Thyroid gland (tissue), 4 donors: ENCODE measurements around the gene FGFBP2.
A peak's percentile ranks its signal among the peaks of the same experiment; 100 is the strongest.

Source experiments
- CTCF ChIP-seq, 6 experiments: fragments of 200-600 bp in 3 of 6; fragments of 450-650 bp in 3 of 6; sonication (generic) in 3 of 6; IDR thresholded peaks; one replicate each; pipeline ENCODE4 v1.5.1; 2016 to 2019; ENCODE audit warnings: antibody characterized with exemption in 6 of 6, mild to moderate bottlenecking in 2 of 6, inconsistent platforms in 1 of 6, moderate library complexity in 1 of 6
- POLR2A ChIP-seq, 2 donors: fragments of 450-650 bp; IDR thresholded peaks; one replicate each; pipeline ENCODE4 v1.6.1; 2017; ENCODE audit warnings: antibody characterized with exemption in 2 of 2, mild to moderate bottlenecking in 2 of 2, moderate library complexity in 1 of 2

DNA sequence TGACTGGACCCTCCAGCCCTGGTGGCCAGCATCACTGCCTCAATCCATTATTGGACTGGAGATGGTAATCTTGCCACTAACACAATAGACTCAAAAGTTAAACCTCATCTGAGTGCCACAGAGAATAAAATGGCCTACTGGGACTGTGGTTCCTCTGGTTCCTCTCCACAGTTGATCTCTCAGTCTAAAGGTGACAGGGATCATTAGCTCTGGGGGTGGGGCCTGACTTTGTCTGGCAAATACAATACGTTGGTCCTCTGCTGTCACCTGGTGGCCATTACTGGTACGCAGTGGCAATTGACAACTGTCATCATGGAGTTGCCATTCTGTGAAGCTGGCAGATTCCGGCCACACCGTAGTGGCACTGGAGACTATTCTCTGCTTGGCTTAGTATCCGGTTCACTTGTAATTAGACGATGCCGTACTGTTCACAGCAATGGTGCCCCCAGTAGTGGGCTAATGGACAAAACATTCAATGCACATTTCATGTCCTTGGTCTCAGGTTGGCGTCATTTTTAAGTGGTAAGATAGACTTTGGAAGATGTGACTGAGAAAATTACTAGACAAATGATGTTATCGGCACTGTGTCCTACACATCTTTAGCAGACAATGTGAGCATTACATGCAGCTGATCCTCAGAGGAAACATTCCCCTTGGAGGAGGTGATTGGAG lies 6.7 kb downstream of the FGFBP2 start:
- no peak for TF ChIP-seq POLR2A (IDR thresholded peaks at IDR 0.05)
- TF ChIP-seq CTCF (IDR thresholded peaks at IDR 0.05) = peak; percentile 81 to 99 (median 96)
